ENCODE measurements around the gene BIRC2. TPM values are rescaled to one million over a fixed set of nuclear protein-coding genes. Genes with fewer than 3 reads are reported as not detected.
A peak's percentile ranks its signal among the peaks of the same experiment; 100 is the strongest.

The BIRC2 gene
- total and polyA plus RNA-seq, 4 donors = 14.1 to 46.7 (median 29.5) TPM

GRCh38 chr11:102320188-102320587 is 26.8 kb upstream of the BIRC2 start:
- Histone ChIP-seq H3K27me3 (ENCODE audit: control insufficient read depth in 4 of 4, insufficient read depth in 4 of 4, low read length in 3 of 4) (no peaks in the 10 kb centered on the region), H3K9ac (ENCODE audit: low read depth in 1 of 2, low read length in 2 of 2) (no peak overlapping the region), H3K4me3 (ENCODE audit: low read depth in 1 of 3, low read length in 3 of 3) (no peak overlapping the region), H3K27ac (ENCODE audit: low read depth in 1 of 2, low read length in 2 of 2) (no peak overlapping the region), H3K4me1 (ENCODE audit: control insufficient read depth in 4 of 4, insufficient read depth in 4 of 4, low read length in 3 of 4) (peaks cover 0 to 20% (median 1%) of the 10 kb centered on the region in 4 donors), H3K9me3 (ENCODE audit: control insufficient read depth in 4 of 4, low read length in 3 of 4) (no peaks in the 10 kb centered on the region), H3K36me3 (ENCODE audit: control insufficient read depth in 4 of 4, insufficient read depth in 3 of 4, low read depth in 1 of 4, low read length in 3 of 4) (no peaks in the 10 kb centered on the region)
- no peak for TF ChIP-seq ZBTB33 (IDR thresholded peaks at IDR 0.05)
- no peak for TF ChIP-seq EGR1 (IDR thresholded peaks at IDR 0.05; ENCODE audit: low read depth in 2 of 2)
- no peak for TF ChIP-seq HNF4A (conservative IDR thresholded peaks at IDR 0.05)
- no peak for TF ChIP-seq SP1 (IDR thresholded peaks at IDR 0.05)
- DNase-seq (ENCODE audit: low spot score) = no peak

GRCh38 chr11:102320679-102321078 is 26.3 kb upstream of the BIRC2 start:
- Histone ChIP-seq H3K27me3 (ENCODE audit: control insufficient read depth in 4 of 4, insufficient read depth in 4 of 4, low read length in 3 of 4) (no peaks in the 10 kb centered on the region), H3K9me3 (ENCODE audit: control insufficient read depth in 4 of 4, low read length in 3 of 4) (no peaks in the 10 kb centered on the region), H3K9ac (ENCODE audit: low read depth in 1 of 2, low read length in 2 of 2) (no peak overlapping the region), H3K27ac (ENCODE audit: low read depth in 1 of 2, low read length in 2 of 2) (no peak overlapping the region), H3K4me1 (ENCODE audit: control insufficient read depth in 4 of 4, insufficient read depth in 4 of 4, low read length in 3 of 4) (peaks cover 0 to 20% (median 1%) of the 10 kb centered on the region in 4 donors), H3K36me3 (ENCODE audit: control insufficient read depth in 4 of 4, insufficient read depth in 3 of 4, low read depth in 1 of 4, low read length in 3 of 4) (no peaks in the 10 kb centered on the region), H3K4me3 (ENCODE audit: low read depth in 1 of 3, low read length in 3 of 3) (no peak overlapping the region)
- no peak for TF ChIP-seq ATF3 (IDR thresholded peaks at IDR 0.05)
- peak; percentile 10 for TF ChIP-seq SP1 (IDR thresholded peaks at IDR 0.05)
- no peak for TF ChIP-seq JUND (IDR thresholded peaks at IDR 0.05)
- TF ChIP-seq RAD21 (IDR thresholded peaks at IDR 0.05) = no peak
- DNase-seq (ENCODE audit: low spot score) = no peak

- peaks cover 0 to 13% (median 0%) of the 10 kb centered on the region in 4 donors for H3K4me1 ChIP-seq (ENCODE audit: control insufficient read depth in 4 of 4, insufficient read depth in 4 of 4, low read length in 3 of 4)
- no peak overlapping the region for H3K9ac ChIP-seq (ENCODE audit: low read depth in 1 of 2, low read length in 2 of 2)
- no peaks in the 10 kb centered on the region for H3K9me3 ChIP-seq (ENCODE audit: control insufficient read depth in 4 of 4, low read length in 3 of 4)
- 73% methylated on average over 2 of the region's 2 CpGs for WGBS
- no peak overlapping the region for H3K27ac ChIP-seq (ENCODE audit: low read depth in 1 of 2, low read length in 2 of 2)
- peak; percentile 12 for TF ChIP-seq YY1 (IDR thresholded peaks at IDR 0.05)
- no peak for TF ChIP-seq ATF3 (IDR thresholded peaks at IDR 0.05)
- no peak for TF ChIP-seq GABPA (IDR thresholded peaks at IDR 0.05 in 1 of 2, conservative IDR thresholded peaks at IDR 0.05 in 1 of 2)
- DNase-seq (ENCODE audit: low spot score) = no peak
- peaks cover 0 to 8% (median 4%) of the 10 kb centered on the region in 4 donors for H3K36me3 ChIP-seq (ENCODE audit: control insufficient read depth in 4 of 4, insufficient read depth in 3 of 4, low read depth in 1 of 4, low read length in 3 of 4)
- no peak overlapping the region for H3K4me3 ChIP-seq (ENCODE audit: low read depth in 1 of 3, low read length in 3 of 3)
- no peaks in the 10 kb centered on the region for H3K27me3 ChIP-seq (ENCODE audit: control insufficient read depth in 4 of 4, insufficient read depth in 4 of 4, low read length in 3 of 4)
Measured at GRCh38 chr11:102322560-102322959, 24.5 kb upstream of the BIRC2 start.

GRCh38 chr11:102323542-102324251 is 23.3 kb upstream of the BIRC2 start:
- Histone ChIP-seq H3K27me3 (ENCODE audit: control insufficient read depth in 4 of 4, insufficient read depth in 4 of 4, low read length in 3 of 4) (no peaks in the 10 kb centered on the region), H3K4me3 (ENCODE audit: low read depth in 1 of 3, low read length in 3 of 3) (no peak overlapping the region), H3K9ac (ENCODE audit: low read depth in 1 of 2, low read length in 2 of 2) (no peak overlapping the region), H3K27ac (ENCODE audit: low read depth in 1 of 2, low read length in 2 of 2) (no peak overlapping the region), H3K36me3 (ENCODE audit: control insufficient read depth in 4 of 4, insufficient read depth in 3 of 4, low read depth in 1 of 4, low read length in 3 of 4) (peaks cover 0 to 8% (median 6%) of the 10 kb centered on the region in 4 donors), H3K4me1 (ENCODE audit: control insufficient read depth in 4 of 4, insufficient read depth in 4 of 4, low read length in 3 of 4) (peaks cover 0 to 6% (median 0%) of the 10 kb centered on the region in 4 donors), H3K9me3 (ENCODE audit: control insufficient read depth in 4 of 4, low read length in 3 of 4) (no peaks in the 10 kb centered on the region)
- TF ChIP-seq REST (IDR thresholded peaks at IDR 0.05) (no peak), NR2F2 (IDR thresholded peaks at IDR 0.05) (no peak), MAX (IDR thresholded peaks at IDR 0.05) (no peak), FOXA2 (IDR thresholded peaks at IDR 0.05) (no peak)
- no peak for DNase-seq (ENCODE audit: low spot score)
- WGBS = 98% methylated on average over 1 of the region's 1 CpG

Data from liver (tissue), 9 donors.